ENCODE data around the gene ARMC9.

DNA sequence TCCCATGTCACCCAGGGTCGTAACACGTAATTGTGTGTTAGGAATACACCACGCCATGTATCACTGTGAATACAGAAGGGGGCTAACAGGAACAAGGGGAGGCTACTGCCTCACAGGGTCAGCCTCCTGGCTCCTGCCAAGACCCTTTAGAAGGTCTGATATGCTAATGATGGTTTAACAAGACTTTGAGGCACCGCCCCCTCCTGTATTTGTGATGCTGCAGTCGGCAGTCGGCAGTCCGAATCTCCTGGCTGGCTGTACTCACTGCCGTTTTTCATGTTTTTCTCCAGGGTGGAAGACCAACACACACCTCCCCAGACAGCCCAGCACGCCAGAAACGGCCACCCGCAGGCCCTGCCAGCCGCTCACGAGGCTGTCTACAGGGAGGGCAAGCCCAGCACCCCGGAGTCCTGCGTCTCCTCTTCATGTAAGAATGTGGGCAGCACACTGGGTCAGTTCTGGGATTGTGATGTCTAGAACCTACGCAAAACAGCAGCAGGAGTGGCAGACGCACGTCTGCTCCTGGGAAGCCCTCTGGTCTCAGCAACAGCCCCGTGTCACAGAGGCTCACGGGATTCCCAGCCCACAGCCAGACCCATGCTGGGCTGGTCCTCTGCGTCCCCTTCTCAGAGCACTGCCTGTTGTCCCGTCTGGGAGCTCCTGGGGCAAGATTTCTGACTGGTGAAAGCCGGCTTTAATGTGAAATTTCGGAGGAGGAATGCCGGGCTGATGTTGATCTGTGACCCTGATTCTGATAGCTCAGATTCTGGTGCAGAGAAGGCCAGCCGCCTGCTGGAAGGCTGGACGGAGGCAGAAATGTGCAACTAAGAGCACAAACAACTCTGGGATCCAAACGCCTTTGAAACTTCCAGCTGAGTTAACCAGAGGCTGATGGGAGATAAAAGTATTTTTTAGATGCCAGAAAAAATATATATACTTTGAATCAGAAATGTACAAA lies 157.4 kb downstream of the ARMC9 start:
- TF ChIP-seq, protein P1, sequence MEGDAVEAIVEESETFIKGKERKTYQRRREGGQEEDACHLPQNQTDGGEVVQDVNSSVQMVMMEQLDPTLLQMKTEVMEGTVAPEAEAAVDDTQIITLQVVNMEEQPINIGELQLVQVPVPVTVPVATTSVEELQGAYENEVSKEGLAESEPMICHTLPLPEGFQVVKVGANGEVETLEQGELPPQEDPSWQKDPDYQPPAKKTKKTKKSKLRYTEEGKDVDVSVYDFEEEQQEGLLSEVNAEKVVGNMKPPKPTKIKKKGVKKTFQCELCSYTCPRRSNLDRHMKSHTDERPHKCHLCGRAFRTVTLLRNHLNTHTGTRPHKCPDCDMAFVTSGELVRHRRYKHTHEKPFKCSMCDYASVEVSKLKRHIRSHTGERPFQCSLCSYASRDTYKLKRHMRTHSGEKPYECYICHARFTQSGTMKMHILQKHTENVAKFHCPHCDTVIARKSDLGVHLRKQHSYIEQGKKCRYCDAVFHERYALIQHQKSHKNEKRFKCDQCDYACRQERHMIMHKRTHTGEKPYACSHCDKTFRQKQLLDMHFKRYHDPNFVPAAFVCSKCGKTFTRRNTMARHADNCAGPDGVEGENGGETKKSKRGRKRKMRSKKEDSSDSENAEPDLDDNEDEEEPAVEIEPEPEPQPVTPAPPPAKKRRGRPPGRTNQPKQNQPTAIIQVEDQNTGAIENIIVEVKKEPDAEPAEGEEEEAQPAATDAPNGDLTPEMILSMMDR (IDR thresholded peaks at IDR 0.05) = no peak
- no peak for TF ChIP-seq POLR2A (IDR thresholded peaks at IDR 0.05)

Measured in lower leg skin (tissue), 3 donors.